ENCODE data around the gene HMMR.
"Not testable (repeated sequence)": the region's sequence is repeated elsewhere in the genome, so short reads cannot be mapped to it uniquely, and the experiment has no call there.

HMMR gene

DNA sequence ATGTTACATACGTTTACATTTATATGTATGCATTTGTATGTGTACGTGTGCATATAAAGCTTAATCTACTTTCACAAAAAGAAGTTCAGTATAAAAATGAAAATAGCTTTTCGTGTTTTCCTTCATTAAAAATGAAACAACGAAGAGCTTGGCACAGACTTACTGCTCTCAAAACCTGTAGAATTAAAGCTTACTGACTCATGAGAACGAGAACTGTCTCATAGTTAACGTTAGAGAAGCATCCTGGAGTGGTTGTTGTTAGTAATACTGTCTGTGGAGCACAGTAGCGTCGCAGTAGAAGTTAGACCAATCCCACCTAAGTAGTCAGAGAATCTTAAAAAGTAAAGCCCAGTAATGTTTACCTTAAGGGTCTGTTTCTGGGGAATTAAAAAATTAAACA is 46.3 kb downstream of the HMMR start:
- DNase-seq (ENCODE audit: low spot score), result peak; percentile 74

DNA sequence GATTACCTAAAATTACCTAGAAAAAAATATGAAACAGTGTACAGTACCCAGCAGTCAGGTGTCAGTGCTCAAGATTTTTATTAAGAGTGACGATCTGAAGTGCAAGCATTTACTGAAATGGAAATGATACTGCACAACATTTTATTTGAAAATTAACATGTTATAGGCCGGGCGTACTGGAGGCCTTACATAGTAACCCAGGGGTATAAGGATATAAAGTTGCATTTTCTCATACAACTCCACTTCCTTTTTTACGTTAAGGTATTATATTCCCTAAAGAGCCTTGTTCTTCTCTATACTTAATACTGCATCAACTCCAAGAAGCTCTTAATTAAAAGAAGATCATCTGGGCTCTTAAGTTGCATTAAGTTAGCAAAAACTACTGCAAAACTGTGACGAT is 48.3 kb downstream of the HMMR start:
- DNase-seq (ENCODE audit: low spot score), result no peak

DNA sequence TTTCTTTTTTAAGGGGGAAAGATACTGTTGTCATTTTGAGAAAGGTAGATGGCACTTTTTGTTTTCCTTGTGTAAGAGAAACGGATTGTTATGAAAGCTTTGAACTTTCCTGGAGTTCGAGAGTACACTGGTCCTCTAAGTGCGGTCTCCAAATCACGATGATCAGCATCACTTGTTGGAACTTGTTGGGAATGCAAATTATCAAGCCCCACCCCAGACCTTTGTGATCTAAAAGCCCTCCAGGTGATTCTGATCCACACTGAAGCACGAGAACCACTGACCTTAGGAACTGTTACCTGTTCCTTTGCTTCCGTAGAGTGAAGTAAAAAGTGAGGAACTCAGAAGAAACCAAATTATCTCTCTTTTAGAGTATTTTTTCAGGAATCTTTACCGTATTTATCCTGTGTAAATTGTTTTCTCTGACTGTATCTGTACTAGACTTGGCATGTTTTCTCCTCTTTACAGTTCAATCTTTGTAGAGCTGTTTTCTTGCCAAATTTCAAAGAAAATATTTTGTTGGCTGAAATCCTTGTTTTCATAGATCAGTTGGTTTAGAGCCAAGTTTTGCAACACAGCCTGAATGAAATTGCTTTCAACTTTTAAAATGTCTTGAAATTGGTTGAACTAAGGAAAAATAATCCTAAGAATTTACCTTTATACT is 49.0 kb downstream of the HMMR start:
- DNase-seq (ENCODE audit: low spot score), result peak; percentile 82

DNA sequence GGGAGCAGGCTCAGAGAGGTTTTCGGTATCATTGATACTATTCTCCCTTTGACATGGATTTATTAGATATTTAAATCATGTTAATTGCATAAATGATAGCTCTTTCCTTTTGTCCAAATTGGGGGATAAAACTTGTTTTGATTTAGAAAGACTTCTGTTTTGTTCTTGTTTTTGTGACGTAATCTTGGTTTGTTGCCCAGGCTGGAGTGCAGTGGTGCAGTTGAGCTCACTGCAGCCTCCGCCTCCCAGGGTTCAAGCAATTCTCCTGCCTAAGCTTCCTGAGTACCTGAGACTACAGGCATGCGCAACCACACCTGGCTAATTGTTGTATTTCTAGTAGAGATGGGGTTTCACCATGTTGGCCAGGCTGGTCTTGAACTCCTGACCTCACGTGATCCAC is 52.1 kb downstream of the HMMR start:
- no peak for DNase-seq (ENCODE audit: low spot score)

DNA sequence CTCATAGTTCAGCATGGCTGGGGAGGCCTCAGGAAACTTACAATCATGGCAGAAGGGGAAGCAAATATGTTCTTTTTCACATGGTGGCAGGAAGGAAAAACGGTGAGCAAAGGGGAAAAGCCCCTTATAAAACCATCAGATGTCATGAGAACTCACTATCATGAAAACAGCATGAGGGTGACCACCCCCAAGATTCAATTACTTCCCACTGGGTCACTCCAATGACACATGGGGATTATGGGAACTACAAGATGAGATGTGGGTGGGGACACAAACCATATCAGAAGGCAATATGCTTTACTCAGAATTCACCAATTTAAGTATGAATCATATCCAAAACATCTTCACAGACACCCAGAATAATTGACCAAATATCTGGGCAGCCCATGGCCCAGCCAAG is 64.7 kb downstream of the HMMR start:
- no peak for DNase-seq (ENCODE audit: low spot score)

DNA sequence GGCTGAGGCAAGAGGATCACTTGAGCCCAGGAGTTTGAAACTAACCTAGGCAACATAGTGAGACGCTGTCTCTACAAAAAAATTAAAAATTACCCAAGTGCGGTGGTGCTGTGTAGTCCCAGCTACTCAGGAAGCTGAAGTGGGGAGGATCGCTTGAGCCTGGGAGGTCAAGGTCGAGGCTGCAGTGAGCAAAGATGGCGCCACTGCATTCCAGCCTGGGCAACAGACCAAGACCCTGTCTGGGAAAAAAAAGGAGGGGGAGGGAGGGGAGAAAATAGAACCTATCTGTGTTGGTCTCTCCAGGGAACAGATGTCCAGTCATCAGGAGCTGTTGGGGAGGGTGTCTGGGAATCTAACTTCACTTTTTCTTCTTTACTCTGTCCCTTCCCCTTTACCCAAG is 69.3 kb downstream of the HMMR start:
- no peak for DNase-seq (ENCODE audit: low spot score)

DNA sequence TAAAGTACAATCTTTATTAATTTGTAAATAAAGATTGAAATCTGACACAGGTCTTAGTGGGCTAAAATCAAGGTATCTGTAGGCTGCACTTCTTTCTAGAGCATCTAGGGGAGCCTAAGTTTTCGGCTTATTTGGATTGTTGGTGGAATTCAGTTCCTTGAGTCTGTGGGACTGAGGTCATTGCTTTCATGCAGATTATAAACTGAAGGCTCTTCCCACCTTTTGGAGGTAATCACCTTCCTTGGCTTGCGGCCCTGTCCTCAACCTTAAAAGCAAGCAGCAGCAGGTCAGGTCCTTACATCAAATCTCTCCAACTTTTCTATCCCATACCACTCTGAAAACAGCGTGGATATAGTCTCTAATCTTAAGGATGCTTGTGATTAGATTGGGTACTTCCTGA is 70.8 kb downstream of the HMMR start:
- DNase-seq (ENCODE audit: low spot score), result no peak

DNA sequence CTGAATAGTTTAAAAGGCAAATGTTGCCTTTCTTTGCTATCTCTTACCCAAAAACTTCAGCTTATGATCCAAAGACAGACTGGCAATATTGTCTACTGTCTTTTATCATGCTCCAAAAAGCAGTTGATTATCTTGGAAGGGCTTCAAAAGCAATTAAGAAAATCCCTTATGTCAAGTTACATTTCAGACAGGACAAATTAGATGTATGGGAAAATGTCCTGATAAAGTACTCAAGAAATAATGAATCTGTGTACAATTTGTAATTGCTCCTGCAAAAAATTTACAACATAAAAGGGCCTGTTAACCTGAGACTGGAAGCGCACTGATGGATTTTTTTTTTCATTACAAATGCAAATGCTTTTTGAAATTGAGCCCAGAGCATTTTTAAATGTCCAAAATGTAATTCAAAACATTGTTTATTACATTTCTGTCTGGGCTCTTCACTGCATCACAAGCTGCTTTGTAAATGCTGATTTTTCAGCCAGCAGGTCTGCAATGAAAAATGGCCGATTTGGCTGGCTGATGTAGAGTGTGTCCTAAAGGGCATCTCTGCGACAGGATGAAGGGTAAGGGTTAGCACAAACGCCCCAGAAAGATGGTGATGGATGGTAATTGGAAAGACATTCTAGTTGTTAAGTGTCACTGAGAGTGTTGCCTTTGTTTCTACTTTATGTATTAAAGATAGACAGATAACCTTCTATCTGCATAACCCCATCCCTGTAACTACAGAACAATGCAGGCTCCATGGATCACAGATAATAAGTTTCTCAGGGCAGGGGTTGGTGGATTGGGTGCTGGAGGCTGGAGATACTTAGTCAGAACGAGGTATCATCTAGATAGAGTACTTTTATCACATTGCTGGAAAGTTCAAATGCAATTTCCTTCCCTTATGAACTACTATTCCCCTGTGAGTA is 72.0 kb downstream of the HMMR start:
- no peak for DNase-seq (ENCODE audit: low spot score)

DNA sequence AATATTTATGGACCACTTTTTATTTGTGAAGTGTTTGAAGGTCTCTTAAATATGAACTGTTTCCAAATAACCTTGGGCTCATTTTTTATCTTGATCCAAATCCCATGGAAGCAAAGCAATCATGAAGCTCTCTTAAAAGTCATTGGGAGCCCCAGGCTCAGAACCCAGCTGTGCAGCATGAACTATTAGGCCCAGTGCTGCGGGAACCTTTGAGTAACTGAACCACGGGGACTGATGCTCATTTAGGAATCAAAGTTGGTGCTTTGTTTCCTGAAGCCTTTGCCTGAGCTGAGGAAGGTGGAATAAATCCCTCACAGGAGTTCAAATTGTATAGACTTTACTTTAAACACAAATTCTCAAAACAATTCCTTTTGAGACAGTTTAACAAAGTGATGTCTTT is 72.8 kb downstream of the HMMR start:
- DNase-seq (ENCODE audit: low spot score), result no peak

DNA sequence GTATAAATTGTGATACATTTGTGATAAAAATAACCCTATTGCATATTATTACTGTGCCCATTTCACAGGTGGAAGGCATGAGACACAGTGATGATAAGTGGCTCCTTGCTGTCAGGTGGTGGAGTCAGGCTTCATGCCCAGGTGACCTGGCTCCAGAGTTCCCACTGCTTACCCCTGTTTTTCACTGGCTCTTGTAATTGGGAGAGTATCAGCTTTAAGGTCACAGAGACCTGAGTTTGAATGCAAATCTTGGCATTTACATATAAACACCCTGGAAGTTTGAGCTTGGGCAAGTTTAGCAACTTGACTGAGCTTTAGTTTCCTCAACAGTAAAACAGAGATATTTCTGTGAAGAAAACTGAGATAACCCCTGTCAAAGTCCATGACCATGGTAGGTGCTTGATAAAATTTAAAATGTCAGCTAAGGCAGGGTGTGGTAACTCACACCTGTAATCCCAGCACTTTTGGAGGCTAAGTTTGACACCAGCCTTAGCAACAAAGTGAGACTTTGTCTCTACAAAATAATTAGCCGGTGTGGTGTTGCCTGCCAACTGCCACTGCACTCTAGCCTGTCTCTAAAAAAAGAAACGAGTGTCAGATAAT is 74.2 kb downstream of the HMMR start:
- no peak for DNase-seq (ENCODE audit: low spot score)

DNA sequence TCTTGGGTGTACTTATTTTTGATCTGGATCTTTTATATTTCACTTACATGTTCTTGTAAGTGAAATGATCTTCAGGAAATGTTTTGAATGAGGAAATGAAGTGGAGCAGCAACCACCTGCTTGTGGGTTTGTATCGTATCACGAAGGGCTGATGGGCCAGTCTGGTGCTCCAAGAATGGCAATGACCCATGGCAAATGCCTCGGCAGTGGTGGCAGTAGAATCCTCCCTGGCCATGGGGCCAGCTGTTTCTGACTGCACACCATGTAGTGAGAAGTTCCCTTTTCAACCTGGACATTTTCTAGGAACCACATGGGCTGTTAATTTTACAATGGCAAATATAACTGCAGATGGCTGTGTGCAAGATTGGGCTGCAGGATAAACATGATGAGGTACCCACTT is 74.9 kb downstream of the HMMR start:
- DNase-seq (ENCODE audit: low spot score), result no peak

DNA sequence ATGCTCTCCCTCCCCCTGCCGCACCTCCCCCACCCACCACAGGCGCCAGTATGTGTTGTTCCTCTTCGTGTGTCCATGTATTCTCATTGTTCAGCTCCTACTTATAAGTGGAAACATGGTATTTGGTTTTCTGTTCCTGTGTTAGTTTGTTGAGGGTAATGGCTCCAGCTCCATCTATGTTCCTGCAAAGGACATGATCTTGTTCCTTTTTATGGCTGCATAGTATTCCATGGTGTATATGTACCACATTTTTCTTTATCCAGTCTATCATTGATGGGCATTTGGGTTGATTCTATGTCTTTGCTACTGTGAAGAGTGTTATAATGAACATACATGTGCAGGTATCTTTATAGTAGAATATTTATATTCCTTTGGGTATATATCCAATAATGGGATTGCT is 76.0 kb downstream of the HMMR start:
- not testable (repeated sequence) for DNase-seq (ENCODE audit: low spot score)

DNA sequence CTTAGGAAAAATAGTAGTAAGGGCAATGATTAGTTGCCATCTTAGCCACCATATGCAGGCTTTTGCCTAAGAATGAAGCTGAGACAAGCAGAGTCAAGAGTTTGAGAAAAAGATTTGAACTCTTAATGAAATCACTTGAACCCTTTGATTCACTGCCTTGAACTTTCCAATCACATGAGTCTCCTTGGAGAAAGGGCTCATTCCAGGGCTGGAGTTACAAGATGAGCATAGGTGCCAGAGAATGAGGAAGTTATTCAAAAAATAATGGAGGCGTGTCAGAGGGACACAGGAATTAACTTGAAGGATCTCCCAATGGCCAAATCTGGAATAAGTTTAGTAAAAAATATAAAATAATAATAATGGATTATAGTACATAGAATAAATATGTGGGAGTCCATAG is 80.3 kb downstream of the HMMR start:
- DNase-seq (ENCODE audit: low spot score), result no peak

All from hematopoietic multipotent progenitor cell treated with erythropoietin and hydrocortisone succinate and interleukin-3 and kit ligand, for 17 days (in vitro differentiated cells).